Subcutaneous adipose tissue (tissue), 4 donors: ENCODE results near the gene IFITM1. TPM values are rescaled to one million over a fixed set of nuclear protein-coding genes. Genes with fewer than 3 reads are reported as not detected.

Source experiments
- CTCF ChIP-seq: fragments of 450-650 bp; IDR thresholded peaks from one replicate; pipeline ENCODE4 v1.5.1; 2016; ENCODE audit warnings: low read depth, mild to moderate bottlenecking, control low read depth, antibody characterized with exemption, moderate library complexity
- total RNA-seq, 4 donors: library from RNA; depleted of rRNA; stranded (reverse); fragments of >200 nt; gene quantifications; one replicate each; pipeline ENCODE4 v1.1.0, GENCODE V29; 2016

Gene IFITM1
- total RNA-seq, 4 donors from 2014 or later = 123 to 199 (median 149) TPM

GRCh38 chr11:329886-330253 lies 16.0 kb downstream of the IFITM1 start:
- TF ChIP-seq CTCF = no peak

- no peak for TF ChIP-seq CTCF
Observed at GRCh38 chr11:330307-330693, 16.5 kb downstream of the IFITM1 start.

- TF ChIP-seq CTCF = no peak
Observed at GRCh38 chr11:330694-331357, 17.0 kb downstream of the IFITM1 start.

- TF ChIP-seq CTCF = no peak
Observed at GRCh38 chr11:331358-332060, 17.7 kb downstream of the IFITM1 start.

- TF ChIP-seq CTCF = no peak
Observed at GRCh38 chr11:332651-333480, 19.0 kb downstream of the IFITM1 start.

- TF ChIP-seq CTCF = no peak
Observed at GRCh38 chr11:334264-334994, 20.6 kb downstream of the IFITM1 start.
